SJCRH30 (cell line): ENCODE data around the gene MCF2L2. TPM values are rescaled to one million over a fixed set of nuclear protein-coding genes. Genes with fewer than 3 reads are reported as not detected.
"Not testable (repeated sequence)": the region's sequence is repeated elsewhere in the genome, so short reads cannot be mapped to it uniquely, and the experiment has no call there.

ENCODE experiments used
- DNase-seq, 2 experiments: peaks; one replicate each; pipeline ENCODE4 v3.0.0-alpha.2; 2015 to 2020
- H3K27ac ChIP-seq: fragments of 250-450 bp; sonication (Bioruptor Pico); 2 replicates; pipeline ENCODE4 v1.5.1; 2020; ENCODE audit warnings: mild to moderate bottlenecking, moderate library complexity
- H3K27me3 ChIP-seq: fragments of 250-450 bp; sonication (Bioruptor Pico); 2 replicates; pipeline ENCODE4 v1.5.1; 2020; ENCODE audit warnings: mild to moderate bottlenecking, moderate library complexity
- H3K36me3 ChIP-seq: fragments of 250-450 bp; sonication (Bioruptor Pico); 2 replicates; pipeline ENCODE4 v1.5.1; 2020; ENCODE audit warnings: mild to moderate bottlenecking, moderate library complexity
- H3K4me1 ChIP-seq: fragments of 250-450 bp; sonication (Bioruptor Pico); 2 replicates; pipeline ENCODE4 v1.5.1; 2020; ENCODE audit warnings: mild to moderate bottlenecking, moderate library complexity
- H3K4me3 ChIP-seq: fragments of 250-450 bp; sonication (Bioruptor Pico); 2 replicates; pipeline ENCODE4 v1.5.1; 2020; ENCODE audit warnings: mild to moderate bottlenecking, moderate library complexity
- H3K9me3 ChIP-seq: fragments of 250-450 bp; sonication (Bioruptor Pico); replicated peaks from 2 replicates; pipeline ENCODE4 v1.5.1; 2020; ENCODE audit warnings: mild to moderate bottlenecking, moderate library complexity
- total RNA-seq: library from RNA; depleted of rRNA; stranded (reverse); fragments of >200 nt; shearing (Covaris generic); gene quantifications from 2 replicates; pipeline ENCODE4 v1.2.3, GENCODE V29; 2014

MCF2L2 gene
- total RNA-seq, 1 experiment from 2014 or later = 0.12 TPM

GRCh38 chr3:183197734-183198133, 230.7 kb downstream of the MCF2L2 start:
- Histone ChIP-seq H3K36me3 (no peaks in the 10 kb centered on the region), H3K27ac (no peak overlapping the region), H3K4me3 (no peak overlapping the region), H3K9me3 (0 out of 2 replicates have a peak, but pooled peaks cover 2% of the 10 kb centered on the region), H3K4me1 (no peaks in the 10 kb centered on the region), H3K27me3 (no peaks in the 10 kb centered on the region)
- no peak for DNase-seq

- no peaks in the 10 kb centered on the region for H3K36me3 ChIP-seq
Measured at GRCh38 chr3:183195266-183195665, 233.2 kb downstream of the MCF2L2 start.

GRCh38 chr3:183193762-183194689, 234.4 kb downstream of the MCF2L2 start:
- no peaks in the 10 kb centered on the region for H3K4me1 ChIP-seq
- no peaks in the 10 kb centered on the region for H3K9me3 ChIP-seq
- no peak for DNase-seq
- no peaks in the 10 kb centered on the region for H3K27me3 ChIP-seq
- no peaks in the 10 kb centered on the region for H3K36me3 ChIP-seq
- no peak overlapping the region for H3K4me3 ChIP-seq
- no peak overlapping the region for H3K27ac ChIP-seq

More at GRCh38 chr3:183195266-183195665, 233.2 kb downstream of the MCF2L2 start:
- no peak for DNase-seq
- Histone ChIP-seq H3K4me1 (no peaks in the 10 kb centered on the region), H3K9me3 (no peaks in the 10 kb centered on the region), H3K4me3 (no peak overlapping the region), H3K27me3 (no peaks in the 10 kb centered on the region), H3K27ac (no peak overlapping the region)

GRCh38 chr3:183192650-183193300, 235.6 kb downstream of the MCF2L2 start:
- no peak for DNase-seq
- Histone ChIP-seq H3K4me3 (no peak overlapping the region), H3K9me3 (no peaks in the 10 kb centered on the region), H3K4me1 (no peaks in the 10 kb centered on the region), H3K27me3 (no peaks in the 10 kb centered on the region), H3K36me3 (no peaks in the 10 kb centered on the region), H3K27ac (no peak overlapping the region)

- H3K9me3 ChIP-seq = no peaks in the 10 kb centered on the region
- H3K4me1 ChIP-seq = no peaks in the 10 kb centered on the region
- no peak for DNase-seq
- H3K4me3 ChIP-seq = no peak overlapping the region
- H3K36me3 ChIP-seq = no peaks in the 10 kb centered on the region
- H3K27me3 ChIP-seq = no peaks in the 10 kb centered on the region
- no peak overlapping the region for H3K27ac ChIP-seq
Measured at GRCh38 chr3:183189641-183190040, 238.8 kb downstream of the MCF2L2 start.

- no peaks in the 10 kb centered on the region for H3K4me1 ChIP-seq
- no peaks in the 10 kb centered on the region for H3K36me3 ChIP-seq
- no peaks in the 10 kb centered on the region for H3K27me3 ChIP-seq
- no peak overlapping the region for H3K4me3 ChIP-seq
- no peak overlapping the region for H3K27ac ChIP-seq
- H3K9me3 ChIP-seq = no peaks in the 10 kb centered on the region
- DNase-seq = peak; percentile 19 to 49
Measured at GRCh38 chr3:183188895-183189462, 239.4 kb downstream of the MCF2L2 start.

- no peaks in the 10 kb centered on the region for H3K27me3 ChIP-seq
- H3K4me1 ChIP-seq = no peaks in the 10 kb centered on the region
- H3K27ac ChIP-seq = no peak overlapping the region
- no peaks in the 10 kb centered on the region for H3K36me3 ChIP-seq
- no peaks in the 10 kb centered on the region for H3K9me3 ChIP-seq
- H3K4me3 ChIP-seq = no peak overlapping the region
- DNase-seq = no peak
Measured at GRCh38 chr3:183185696-183186095, 242.7 kb downstream of the MCF2L2 start.

GRCh38 chr3:183182732-183183610, 245.4 kb downstream of the MCF2L2 start:
- Histone ChIP-seq H3K4me3 (no peak overlapping the region), H3K4me1 (no peaks in the 10 kb centered on the region), H3K27me3 (no peaks in the 10 kb centered on the region), H3K27ac (no peak overlapping the region), H3K9me3 (no peaks in the 10 kb centered on the region), H3K36me3 (no peaks in the 10 kb centered on the region)
- DNase-seq = peak in 1 of 2 experiments; percentile 18

DNA sequence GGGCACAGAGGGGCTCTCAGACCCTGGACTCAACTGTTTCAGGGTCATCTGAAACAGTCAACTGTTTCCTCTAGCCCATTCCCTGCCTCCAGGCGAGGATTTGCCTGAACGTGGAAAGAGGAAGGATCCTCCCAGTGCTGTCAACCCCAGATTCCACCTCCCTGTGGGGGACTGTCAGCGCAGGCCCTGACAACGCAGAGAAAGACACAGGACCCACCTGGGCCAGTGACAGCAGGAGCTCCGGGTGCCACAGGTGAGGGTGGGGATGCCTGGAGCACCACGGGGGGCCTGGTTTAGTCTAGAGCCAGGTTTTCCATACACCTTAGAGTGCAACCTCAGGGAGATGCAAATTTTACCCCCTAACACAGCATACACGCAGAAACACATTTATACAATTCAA, 246.3 kb downstream of the MCF2L2 start:
- no peak overlapping the region for H3K27ac ChIP-seq
- no peaks in the 10 kb centered on the region for H3K27me3 ChIP-seq
- DNase-seq = no peak
- H3K36me3 ChIP-seq = no peaks in the 10 kb centered on the region
- no peaks in the 10 kb centered on the region for H3K4me1 ChIP-seq
- H3K9me3 ChIP-seq = no peaks in the 10 kb centered on the region
- H3K4me3 ChIP-seq = no peak overlapping the region

GRCh38 chr3:183181606-183182005, 246.8 kb downstream of the MCF2L2 start:
- no peaks in the 10 kb centered on the region for H3K9me3 ChIP-seq
- no peak overlapping the region for H3K27ac ChIP-seq
- H3K4me3 ChIP-seq = no peak overlapping the region
- H3K4me1 ChIP-seq = no peaks in the 10 kb centered on the region
- no peaks in the 10 kb centered on the region for H3K27me3 ChIP-seq
- no peak for DNase-seq
- H3K36me3 ChIP-seq = no peaks in the 10 kb centered on the region

DNA sequence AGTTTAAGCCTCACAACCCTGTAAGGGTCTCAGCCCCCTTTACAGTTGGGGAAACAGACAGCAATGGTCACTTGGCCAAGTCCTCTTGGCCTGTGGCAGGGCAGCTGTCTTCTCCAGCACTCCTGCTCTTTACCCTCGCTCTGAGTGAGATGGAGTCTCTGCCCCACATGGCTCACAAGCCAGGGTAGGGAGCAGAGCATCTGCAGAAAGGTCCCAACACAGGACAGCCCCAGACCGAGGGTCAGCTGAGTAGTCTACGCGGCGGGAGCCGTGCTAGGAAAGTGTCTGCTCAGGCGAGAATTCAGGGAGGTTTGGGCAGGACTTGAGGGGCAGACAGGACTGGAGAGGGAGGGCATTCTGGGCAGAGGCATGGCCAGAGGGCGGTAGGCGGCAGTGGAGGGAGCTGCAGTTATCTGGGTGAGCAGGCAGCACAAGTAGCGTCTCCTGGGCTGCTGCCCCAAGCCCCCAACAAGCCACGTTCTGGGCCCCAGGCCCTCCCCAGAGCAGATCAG, 247.6 kb downstream of the MCF2L2 start:
- Histone ChIP-seq H3K36me3 (no peaks in the 10 kb centered on the region), H3K9me3 (no peaks in the 10 kb centered on the region)
- DNase-seq = no peak

GRCh38 chr3:183180110-183180783, 248.2 kb downstream of the MCF2L2 start:
- no peaks in the 10 kb centered on the region for H3K27me3 ChIP-seq
- no peaks in the 10 kb centered on the region for H3K36me3 ChIP-seq
- DNase-seq = no peak
- no peaks in the 10 kb centered on the region for H3K4me1 ChIP-seq
- H3K4me3 ChIP-seq = no peak overlapping the region
- no peak overlapping the region for H3K27ac ChIP-seq
- no peaks in the 10 kb centered on the region for H3K9me3 ChIP-seq

More for the DNA sequence above, 247.6 kb downstream of the MCF2L2 start:
- no peak overlapping the region for H3K4me3 ChIP-seq
- H3K27me3 ChIP-seq = no peaks in the 10 kb centered on the region
- no peak overlapping the region for H3K27ac ChIP-seq
- no peaks in the 10 kb centered on the region for H3K4me1 ChIP-seq

DNA sequence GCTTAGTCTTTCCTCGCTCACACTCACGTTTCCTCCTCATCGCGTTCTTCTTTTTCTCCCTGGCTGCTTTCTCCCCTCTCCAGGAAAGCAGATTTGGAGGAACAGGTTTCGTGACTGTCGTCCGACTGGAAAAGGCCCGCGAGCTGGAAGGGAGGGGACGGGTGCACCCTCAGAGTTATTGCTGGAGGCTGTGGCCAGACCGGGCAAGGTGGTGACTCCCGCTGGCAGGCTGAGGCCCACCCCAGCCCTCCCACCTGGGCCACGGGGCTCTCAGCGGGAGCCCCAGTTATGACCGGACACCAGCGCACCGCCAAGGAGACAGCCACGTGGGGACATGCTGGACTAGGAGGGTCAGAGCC, 248.9 kb downstream of the MCF2L2 start:
- DNase-seq, H3K27me3 ChIP-seq, H3K9me3 ChIP-seq, H3K4me3 ChIP-seq, H3K36me3 ChIP-seq, H3K27ac ChIP-seq, H3K4me1 ChIP-seq: not testable (repeated sequence)
